PC-3 (cell line): Measurements from ENCODE around the gene P2RY6. TPM values are rescaled to one million over a fixed set of nuclear protein-coding genes. Genes with fewer than 3 reads are reported as not detected.

Source experiments
- ATAC-seq: fragments of 200-7000 bp; cut with Tn5 transposase; 2 replicates; pipeline ENCODE4 v1.9.1; 2020; ENCODE audit warnings: mild to moderate bottlenecking, moderate library complexity
- BruUV-seq: library from RNA; stranded (reverse); fragments of 400-500 nt; replicated peaks from 2 replicates; lab custom pipeline; 2021; lab: Mats Ljungman, UMichigan
- CTCF ChIA-PET: fragments of 300-600 bp; sonication (Branson Sonifier 250); formaldehyde crosslinking; loops from one replicate; lab custom pipeline; 2022; ENCODE audit warnings: antibody characterized with exemption; lab: Charles Lee
- POLR2A ChIA-PET: fragments of 300-600 bp; sonication (Branson Sonifier 250); formaldehyde crosslinking; loops from one replicate; lab custom pipeline; 2022; ENCODE audit warnings: antibody characterized with exemption; ENCODE audit not compliant: unreplicated experiment; lab: Charles Lee
- DNase-seq: peaks from one replicate; pipeline ENCODE4 v3.0.0-alpha.2; 2015
- H2AFZ ChIP-seq: fragments of 300-600 bp; sonication (generic); 2 replicates; pipeline ENCODE4 v1.6.0; 2016; ENCODE audit warnings: antibody characterized with exemption, low read length
- H3F3A ChIP-seq: fragments of 300-600 bp; sonication (generic); one replicate; pipeline ENCODE4 v1.6.0; 2017; ENCODE audit warnings: antibody characterized with exemption, low read length, control low read depth, mild to moderate bottlenecking; ENCODE audit not compliant: unreplicated experiment
- H3K27ac ChIP-seq: fragments of 300-600 bp; sonication (generic); 2 replicates; pipeline ENCODE4 v1.5.1; 2016; ENCODE audit warnings: mild to moderate bottlenecking, low read length
- H3K27me3 ChIP-seq: fragments of 300-600 bp; sonication (generic); 2 replicates; pipeline ENCODE4 v1.6.1; 2016; ENCODE audit warnings: low read length, mixed read lengths
- H3K36me3 ChIP-seq: fragments of 300-600 bp; sonication (generic); 2 replicates; pipeline ENCODE4 v1.6.1; 2016; ENCODE audit warnings: low read depth, mixed run types, low read length, mixed read lengths
- H3K4me1 ChIP-seq: fragments of 300-600 bp; sonication (generic); 2 replicates; pipeline ENCODE4 v1.5.1; 2016; ENCODE audit warnings: low read length; ENCODE audit not compliant: insufficient read depth
- H3K4me2 ChIP-seq: fragments of 300-600 bp; sonication (generic); 2 replicates; pipeline ENCODE4 v1.6.0; 2016; ENCODE audit warnings: low read length
- H3K4me3 ChIP-seq: fragments of 300-600 bp; sonication (generic); 2 replicates; pipeline ENCODE4 v1.5.1; 2016; ENCODE audit warnings: mild to moderate bottlenecking, low read length, mixed read lengths
- H3K79me2 ChIP-seq: fragments of 300-600 bp; sonication (generic); 2 replicates; pipeline ENCODE4 v1.6.1; 2017; ENCODE audit warnings: low read length, mixed read lengths
- H3K9ac ChIP-seq: fragments of 300-600 bp; sonication (generic); 2 replicates; pipeline ENCODE4 v1.6.0; 2016; ENCODE audit warnings: mild to moderate bottlenecking, low read length
- H3K9me2 ChIP-seq: fragments of 300-600 bp; sonication (generic); replicated peaks from 2 replicates; pipeline ENCODE4 v1.6.1; 2016; ENCODE audit warnings: mixed run types, low read length, mixed read lengths
- H3K9me3 ChIP-seq: fragments of 300-600 bp; sonication (generic); 2 replicates; pipeline ENCODE4 v1.6.1; 2016; ENCODE audit warnings: low read length, mixed read lengths
- H4K20me1 ChIP-seq: fragments of 300-600 bp; sonication (generic); 2 replicates; pipeline ENCODE4 v1.6.1; 2016; ENCODE audit warnings: low read length, mixed read lengths
- EZH2 ChIP-seq: fragments of 300-600 bp; sonication (generic); IDR thresholded peaks from one replicate; pipeline ENCODE4 v1.6.1; 2017; ENCODE audit warnings: antibody characterized with exemption, mild to moderate bottlenecking, low read length; ENCODE audit not compliant: unreplicated experiment
- EZH2phosphoT487 ChIP-seq: fragments of 300-600 bp; sonication (generic); IDR thresholded peaks from 2 replicates; pipeline ENCODE4 v1.6.1; 2018; ENCODE audit warnings: mild to moderate bottlenecking, antibody characterized with exemption, low read length, borderline replicate concordance
- intact Hi-C: fragments of 100-400 bp; cut with micrococcal nuclease; formaldehyde crosslinking; loops from 2 replicates; pipeline ENCODE4 v1.9.0; 2023
- total RNA-seq: library from RNA; depleted of rRNA; stranded (reverse); fragments of >200 nt; gene quantifications from 2 replicates; pipeline ENCODE4 v1.2.3, GENCODE V29; 2014
- TF ChIP-seq, protein P1 (sequence below): fragments of 300-600 bp; sonication (generic); conservative IDR thresholded peaks from 2 replicates; pipeline ENCODE4 v1.5.1; 2017; ENCODE audit warnings: antibody characterized with exemption, low read depth, mild to moderate bottlenecking, low read length

P2RY6 gene
- total RNA-seq, 1 experiment from 2014 or later = 2.0 TPM

DNA sequence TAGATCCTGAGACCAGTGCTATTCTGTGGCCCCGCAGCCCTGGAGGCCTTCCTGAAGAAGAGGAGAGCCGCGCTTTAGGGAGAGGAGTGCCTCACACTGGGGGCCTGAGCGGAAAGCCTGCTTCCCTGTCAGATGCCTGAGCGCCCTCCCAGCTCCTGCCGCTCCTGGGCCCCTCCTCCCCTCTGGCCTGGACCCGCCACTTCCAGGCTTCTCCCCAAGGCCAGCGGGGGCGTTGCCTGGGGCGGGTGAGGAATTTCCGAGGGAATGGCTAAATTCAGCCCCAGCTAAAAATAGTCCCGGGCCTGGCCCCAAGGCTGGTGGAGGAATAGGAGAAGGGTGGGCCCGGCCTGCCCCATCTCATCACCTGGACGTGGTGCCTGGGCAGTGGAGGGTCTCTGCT is 51.3 kb downstream of the P2RY6 start:
- no peaks in the 10 kb centered on the region for H3F3A ChIP-seq
- no peak overlapping the region for H3K4me3 ChIP-seq
- CTCF ChIA-PET = no interaction called here
- H3K27me3 ChIP-seq = no peaks in the 10 kb centered on the region
- no peak overlapping the region for H3K9ac ChIP-seq
- intact Hi-C loops = no loop called here
- DNase-seq (no peak), ATAC-seq (no peak)
- H3K9me2 ChIP-seq = no peaks in the 10 kb centered on the region
- no peaks in the 10 kb centered on the region for H3K36me3 ChIP-seq
- no peaks in the 10 kb centered on the region for H3K79me2 ChIP-seq
- TF ChIP-seq EZH2phosphoT487 (no peak), EZH2 (no peak)
- TF ChIP-seq, protein P1, sequence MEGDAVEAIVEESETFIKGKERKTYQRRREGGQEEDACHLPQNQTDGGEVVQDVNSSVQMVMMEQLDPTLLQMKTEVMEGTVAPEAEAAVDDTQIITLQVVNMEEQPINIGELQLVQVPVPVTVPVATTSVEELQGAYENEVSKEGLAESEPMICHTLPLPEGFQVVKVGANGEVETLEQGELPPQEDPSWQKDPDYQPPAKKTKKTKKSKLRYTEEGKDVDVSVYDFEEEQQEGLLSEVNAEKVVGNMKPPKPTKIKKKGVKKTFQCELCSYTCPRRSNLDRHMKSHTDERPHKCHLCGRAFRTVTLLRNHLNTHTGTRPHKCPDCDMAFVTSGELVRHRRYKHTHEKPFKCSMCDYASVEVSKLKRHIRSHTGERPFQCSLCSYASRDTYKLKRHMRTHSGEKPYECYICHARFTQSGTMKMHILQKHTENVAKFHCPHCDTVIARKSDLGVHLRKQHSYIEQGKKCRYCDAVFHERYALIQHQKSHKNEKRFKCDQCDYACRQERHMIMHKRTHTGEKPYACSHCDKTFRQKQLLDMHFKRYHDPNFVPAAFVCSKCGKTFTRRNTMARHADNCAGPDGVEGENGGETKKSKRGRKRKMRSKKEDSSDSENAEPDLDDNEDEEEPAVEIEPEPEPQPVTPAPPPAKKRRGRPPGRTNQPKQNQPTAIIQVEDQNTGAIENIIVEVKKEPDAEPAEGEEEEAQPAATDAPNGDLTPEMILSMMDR = no peak
- POLR2A ChIA-PET = no interaction called here
- no peak overlapping the region for H2AFZ ChIP-seq
- peaks cover 10% of the 10 kb centered on the region; the same call in 1 of the 2 replicates for H3K4me1 ChIP-seq
- BruUV-seq = no TSS peak
- H3K27ac ChIP-seq = no peak overlapping the region
- no peak overlapping the region for H3K4me2 ChIP-seq
- H3K9me3 ChIP-seq = no peaks in the 10 kb centered on the region
- H4K20me1 ChIP-seq = no peaks in the 10 kb centered on the region

- H3K9ac ChIP-seq = no peak overlapping the region
These were observed 52.0 kb downstream of the P2RY6 start for GRCh38 chr11:73324116-73324515.

DNA sequence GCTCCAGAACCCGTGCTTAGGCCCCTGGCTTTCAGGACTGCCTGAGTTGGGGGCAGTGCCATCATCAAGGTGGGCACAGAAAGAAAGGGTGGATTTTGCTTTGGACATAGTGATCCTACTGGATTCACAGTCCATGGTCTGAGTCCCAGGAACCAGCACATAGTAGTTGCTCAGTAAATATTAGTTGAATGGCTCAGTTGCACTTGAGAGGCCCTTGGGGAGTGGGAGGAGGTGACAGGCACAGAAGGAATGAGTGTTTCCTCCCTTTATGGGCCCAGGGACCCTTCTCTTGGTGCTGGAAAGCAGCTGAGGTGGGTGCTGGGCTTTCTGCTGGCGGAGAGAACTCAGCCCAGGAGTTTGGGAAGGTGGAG is 52.5 kb downstream of the P2RY6 start:
- TF ChIP-seq EZH2 = no peak
- no peak for TF ChIP-seq EZH2phosphoT487
- TF ChIP-seq, protein P1 = no peak
- no peak for DNase-seq
- Histone ChIP-seq H2AFZ (no peak overlapping the region), H3K27ac (no peak overlapping the region), H3K9me2 (no peaks in the 10 kb centered on the region), H3K79me2 (no peaks in the 10 kb centered on the region), H3K4me3 (no peak overlapping the region), H3K36me3 (no peaks in the 10 kb centered on the region), H4K20me1 (no peaks in the 10 kb centered on the region), H3K9me3 (no peaks in the 10 kb centered on the region), H3F3A (no peaks in the 10 kb centered on the region), H3K4me2 (no peak overlapping the region), H3K27me3 (no peaks in the 10 kb centered on the region), H3K4me1 (peaks cover 10% of the 10 kb centered on the region; the same call in 1 of the 2 replicates), H3K9ac (no peak overlapping the region)
- BruUV-seq = no TSS peak
- no peak for ATAC-seq
- POLR2A ChIA-PET = no interaction called here
- CTCF ChIA-PET = no interaction called here
- intact Hi-C loops = no loop called here

More at GRCh38 chr11:73324116-73324515, 52.0 kb downstream of the P2RY6 start:
- no peaks in the 10 kb centered on the region for H3K27me3 ChIP-seq
- no peak overlapping the region for H3K4me3 ChIP-seq
- no peaks in the 10 kb centered on the region for H3K79me2 ChIP-seq
- CTCF ChIA-PET = no interaction called here
- ATAC-seq = no peak
- H3K9me2 ChIP-seq = no peaks in the 10 kb centered on the region
- no peaks in the 10 kb centered on the region for H3K9me3 ChIP-seq
- POLR2A ChIA-PET = no interaction called here
- H4K20me1 ChIP-seq = no peaks in the 10 kb centered on the region
- BruUV-seq = no TSS peak
- no peak overlapping the region for H3K27ac ChIP-seq
- H3K4me2 ChIP-seq = no peak overlapping the region
- no peak overlapping the region for H2AFZ ChIP-seq
- no peaks in the 10 kb centered on the region for H3K36me3 ChIP-seq
- intact Hi-C loops = no loop called here
- no peaks in the 10 kb centered on the region for H3F3A ChIP-seq
- H3K4me1 ChIP-seq = peaks cover 10% of the 10 kb centered on the region; the same call in 1 of the 2 replicates
- TF ChIP-seq, protein P1 = no peak
- TF ChIP-seq EZH2phosphoT487 (no peak), EZH2 (no peak)
- no peak for DNase-seq
